ENCODE results near the gene HTR1B.

HTR1B gene

DNA sequence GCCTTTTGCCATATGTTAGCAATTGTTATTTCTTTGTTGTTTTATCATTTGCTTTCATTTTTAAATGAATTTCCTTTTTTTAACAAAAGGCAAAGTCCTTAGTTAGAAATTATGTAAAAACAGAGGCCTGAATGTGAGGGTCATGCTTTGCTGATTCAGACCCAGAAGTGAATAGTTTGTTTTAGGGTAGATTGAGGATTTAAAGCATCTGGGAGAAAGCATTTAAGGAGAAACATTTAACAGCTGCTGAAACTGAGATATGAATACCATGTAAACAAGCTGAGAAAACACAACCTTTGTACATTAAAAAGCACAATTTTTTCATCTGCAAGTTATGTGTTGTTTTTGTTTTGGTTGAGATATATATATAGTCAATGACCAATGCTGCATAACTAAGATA, 8.0 kb downstream of the HTR1B start:
- no peak for DNase-seq

DNA sequence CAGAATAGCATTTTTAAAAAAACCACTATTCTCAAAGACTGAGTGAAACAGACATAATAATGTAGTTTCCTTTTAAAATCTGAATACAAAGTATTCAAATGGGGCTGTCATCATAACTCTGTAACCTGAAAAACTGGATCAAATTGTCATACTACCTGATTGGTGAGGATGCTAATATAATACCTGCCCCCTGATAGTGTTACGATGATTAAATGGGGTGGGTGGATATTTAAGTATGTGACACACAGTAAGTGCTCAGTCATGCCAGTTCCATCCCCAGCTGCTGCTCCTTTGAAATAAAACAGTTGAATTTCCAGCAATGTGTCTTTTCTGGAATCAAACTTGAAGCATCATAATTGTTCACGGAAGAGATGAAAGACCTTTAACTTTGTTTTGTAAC, 8.9 kb downstream of the HTR1B start:
- no peak for DNase-seq

DNA sequence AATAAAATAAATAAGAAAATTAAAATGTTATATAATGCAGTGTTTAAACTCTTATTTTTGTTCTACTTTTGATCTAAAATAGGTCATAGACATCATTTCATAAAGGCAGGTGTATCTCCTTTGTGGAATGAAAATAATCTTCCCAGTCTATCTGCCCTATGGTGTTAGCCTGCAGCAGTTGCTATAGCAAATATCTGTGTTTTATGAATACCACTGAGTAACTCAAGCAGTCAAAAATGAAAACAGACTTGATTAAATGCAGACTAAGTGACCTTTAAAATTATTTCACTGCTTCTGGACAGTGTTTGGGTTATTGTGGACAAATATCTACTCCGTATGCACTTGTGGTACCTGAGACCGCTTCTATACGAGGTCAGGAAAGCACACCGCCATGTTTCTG, 11.8 kb downstream of the HTR1B start:
- no peak for DNase-seq

DNA sequence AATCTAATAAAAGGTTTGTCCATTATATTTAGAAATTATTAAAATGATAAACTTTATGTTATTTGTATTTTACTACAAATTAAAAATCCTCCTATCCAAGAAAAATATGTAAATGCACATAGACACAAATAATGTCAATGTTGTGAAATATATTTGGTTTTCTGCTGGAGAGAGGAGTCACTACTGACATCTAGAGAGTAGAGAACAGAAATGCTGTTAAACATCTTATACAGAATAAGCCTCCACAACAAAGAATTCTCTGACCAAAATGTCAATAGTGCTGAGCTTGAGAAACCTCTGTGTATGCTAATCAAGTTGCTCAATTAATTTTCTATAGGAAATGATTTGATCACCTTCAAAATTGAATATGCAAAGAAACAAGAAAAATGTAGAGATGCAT, 12.4 kb downstream of the HTR1B start:
- DNase-seq, result no peak

DNA sequence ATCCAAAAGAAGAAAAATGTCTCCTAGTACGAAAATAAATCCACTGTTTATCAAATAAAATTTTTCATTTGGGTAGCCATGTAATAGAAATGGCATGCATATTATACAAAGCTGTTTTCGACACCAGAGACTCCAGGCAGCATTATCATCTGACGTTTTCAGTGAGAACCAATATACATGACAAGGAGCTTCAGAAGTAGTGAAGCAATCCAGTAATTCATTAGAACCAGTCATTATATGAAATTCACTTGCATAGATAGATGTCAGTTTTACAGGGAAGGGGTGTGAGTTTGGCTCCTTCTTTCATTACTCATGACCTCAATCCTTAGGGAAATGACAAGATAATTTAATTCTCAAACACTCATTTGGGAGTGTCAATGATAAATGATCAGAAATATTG, 14.7 kb downstream of the HTR1B start:
- DNase-seq, result no peak

DNA sequence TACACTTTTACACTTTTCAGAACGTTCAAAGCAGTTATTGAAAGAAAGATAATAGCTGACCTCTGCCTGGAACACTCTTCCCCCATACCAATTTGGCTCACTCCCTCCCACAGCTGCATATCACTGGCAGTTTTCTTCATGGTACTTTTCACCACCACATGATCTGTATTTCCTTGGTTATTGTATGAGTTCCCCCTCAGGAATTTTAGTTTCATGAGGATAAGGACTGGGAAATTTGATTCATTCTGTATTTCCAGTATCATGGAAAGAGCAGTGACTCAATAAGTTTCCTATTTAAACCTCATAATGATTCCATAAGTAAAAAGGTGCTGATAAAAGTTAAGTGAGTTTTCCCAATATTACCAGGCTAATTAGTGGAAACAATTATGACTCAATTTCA, 16.0 kb downstream of the HTR1B start:
- DNase-seq, result no peak

DNA sequence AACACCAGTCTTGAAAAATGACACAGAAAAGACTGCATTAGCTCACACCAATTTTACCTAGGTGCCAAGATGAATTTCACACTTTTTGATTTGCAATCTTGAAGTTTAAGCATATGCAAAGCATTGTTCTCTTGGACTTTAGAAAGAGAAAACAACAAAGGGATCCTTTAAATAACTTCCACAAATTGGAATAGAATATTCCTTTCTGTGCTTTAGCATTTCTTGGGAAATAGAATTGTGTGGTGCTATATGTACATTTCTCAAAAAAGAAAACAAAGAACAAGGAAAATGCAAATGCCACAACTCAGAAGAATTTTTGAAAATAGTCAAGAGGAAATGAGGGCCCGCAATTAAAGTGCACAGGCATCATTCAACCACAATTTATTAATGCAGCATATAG, 17.0 kb downstream of the HTR1B start:
- no peak for DNase-seq

DNA sequence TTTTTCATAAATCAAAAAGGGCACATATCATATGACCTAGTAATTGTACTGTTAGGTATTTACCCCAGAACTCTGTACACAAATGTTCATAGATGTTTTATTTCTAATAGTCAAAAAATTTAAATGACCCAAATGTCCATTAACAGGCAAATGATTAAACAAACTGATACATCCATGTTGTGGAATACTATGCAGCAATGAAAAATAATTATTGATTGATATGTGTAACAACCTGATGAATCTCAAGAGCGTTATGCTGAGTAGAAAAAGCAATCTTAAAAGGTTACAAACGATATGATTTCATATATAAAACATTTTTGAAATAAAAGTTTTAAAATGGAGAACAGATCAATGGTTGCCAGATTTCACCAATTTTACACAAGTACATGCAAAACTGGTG, 18.1 kb downstream of the HTR1B start:
- no peak for DNase-seq

DNA sequence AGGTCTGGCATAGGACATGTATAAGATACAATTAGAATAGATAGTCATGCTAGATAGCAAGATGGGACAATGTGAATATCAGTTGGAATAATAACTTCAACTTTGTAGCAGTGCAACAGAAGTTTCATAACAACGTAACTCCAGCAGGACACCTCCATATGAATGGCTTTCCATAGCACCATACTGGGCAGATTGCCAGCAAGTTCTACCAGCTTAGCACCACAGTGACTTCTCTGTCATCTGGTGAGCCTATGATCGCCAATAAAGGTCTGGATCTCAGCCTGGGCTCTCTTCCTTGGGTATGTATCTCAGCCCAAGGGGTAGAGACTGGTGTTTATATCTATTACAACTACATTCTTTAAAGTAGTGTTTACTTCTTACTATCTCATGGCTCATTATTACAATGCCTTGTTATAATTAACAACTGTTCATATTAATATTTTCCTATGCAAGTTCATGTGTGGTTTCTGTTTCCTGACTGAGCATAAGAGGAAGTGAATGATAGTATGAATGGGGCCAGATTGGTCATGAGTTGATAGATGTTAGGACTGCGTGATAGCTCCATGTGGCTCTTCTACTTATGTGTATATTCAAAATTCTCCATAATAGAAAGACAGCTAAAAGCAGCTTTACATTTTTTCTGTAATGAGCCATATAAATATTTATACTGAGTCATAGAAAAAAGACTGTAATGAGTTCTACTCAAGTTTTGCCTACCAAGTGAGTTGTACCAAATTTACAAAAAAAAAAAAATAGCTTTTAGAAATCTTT, 22.9 kb downstream of the HTR1B start:
- DNase-seq, result no peak

DNA sequence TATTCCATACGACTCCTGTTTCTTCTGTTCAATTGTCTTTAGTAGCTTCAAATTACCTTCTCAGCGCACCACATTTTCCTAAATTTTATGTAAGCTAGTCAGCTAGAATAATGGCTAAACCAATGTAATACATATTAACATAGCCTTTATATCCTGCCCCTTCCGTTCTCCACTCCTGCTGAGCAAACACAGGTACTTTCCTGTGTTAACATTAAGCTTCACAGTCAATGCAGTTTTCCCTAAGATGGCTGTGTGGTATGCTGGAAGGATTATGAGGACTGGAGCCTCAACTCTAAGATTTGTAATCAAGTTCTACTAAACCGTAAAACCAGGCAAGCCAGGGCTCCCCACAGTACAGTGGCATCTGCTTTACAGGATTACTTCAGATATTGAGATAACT, 29.4 kb downstream of the HTR1B start:
- DNase-seq, result no peak

DNA sequence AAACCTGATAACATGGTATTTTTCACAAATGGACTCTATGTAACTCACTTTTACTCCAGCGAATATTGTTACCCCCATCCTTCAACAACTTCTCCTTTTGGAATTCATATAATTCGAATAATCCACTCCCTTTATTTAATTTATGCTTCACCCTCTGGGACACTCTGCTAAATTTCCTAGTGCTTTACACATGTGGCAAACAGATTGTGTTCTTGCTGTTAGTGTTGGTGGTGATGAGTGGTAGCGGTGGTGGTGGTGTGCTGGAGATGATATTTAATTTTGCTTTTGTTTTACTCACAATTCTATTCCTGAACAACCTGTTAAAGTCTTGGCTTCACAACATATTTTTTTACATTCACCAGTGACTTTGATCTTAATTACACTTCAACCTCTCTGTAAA, 32.8 kb downstream of the HTR1B start:
- DNase-seq, result no peak

DNA sequence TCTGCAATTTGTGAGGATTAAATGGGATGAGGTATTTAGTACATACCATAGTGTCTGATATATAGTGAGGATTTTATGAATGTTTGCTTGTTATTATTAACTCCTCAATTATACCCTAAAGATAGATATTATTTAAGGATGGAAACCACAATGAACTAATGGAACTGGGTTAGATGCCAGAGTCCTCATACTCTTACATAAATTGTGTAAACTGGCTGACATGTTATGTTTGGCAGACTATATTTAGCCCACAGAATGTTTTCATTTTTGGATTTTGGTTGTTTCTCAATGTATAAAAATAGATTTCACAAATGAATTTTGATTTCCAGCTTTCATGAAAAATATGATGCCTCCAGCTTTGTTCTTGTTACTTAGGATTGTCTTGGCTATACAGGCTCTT, 37.6 kb downstream of the HTR1B start:
- no peak for DNase-seq

DNA sequence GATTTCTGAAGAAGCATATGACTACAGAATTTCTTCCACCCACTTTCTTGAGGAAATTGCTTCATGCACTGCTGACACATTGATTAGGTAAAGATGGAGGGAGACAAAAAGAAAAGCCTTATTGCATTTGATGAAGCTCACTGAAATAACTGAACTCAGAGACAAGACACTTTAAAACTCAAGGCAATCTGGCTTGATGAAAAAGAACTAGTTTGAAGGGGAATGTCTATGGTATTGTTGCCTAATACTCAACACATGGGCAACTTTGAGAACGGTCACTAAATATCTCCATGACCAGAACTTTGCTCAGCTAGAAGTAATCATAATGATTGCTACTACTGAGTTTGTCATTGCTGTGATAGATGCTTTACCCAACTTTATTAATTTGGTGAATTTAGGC, 38.1 kb downstream of the HTR1B start:
- no peak for DNase-seq

DNA sequence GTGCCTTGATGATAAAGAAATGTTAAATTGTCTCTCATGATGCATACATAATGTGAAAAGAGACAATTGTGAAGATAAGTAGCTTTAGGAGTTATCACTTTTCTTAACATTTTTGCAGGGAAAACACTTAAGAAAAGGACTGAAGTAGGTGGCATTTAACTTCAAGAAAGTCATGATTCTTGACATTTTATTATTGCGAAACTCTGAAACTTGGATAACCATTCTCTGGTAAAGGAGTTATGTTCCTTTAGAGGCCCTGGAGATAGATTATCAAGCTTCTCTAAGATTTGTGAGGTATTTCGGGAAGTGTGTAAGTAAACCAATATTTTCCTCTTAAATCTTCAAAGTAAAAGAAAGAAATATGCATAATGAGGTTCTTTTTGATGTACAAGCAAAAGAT, 38.5 kb downstream of the HTR1B start:
- DNase-seq, result no peak

DNA sequence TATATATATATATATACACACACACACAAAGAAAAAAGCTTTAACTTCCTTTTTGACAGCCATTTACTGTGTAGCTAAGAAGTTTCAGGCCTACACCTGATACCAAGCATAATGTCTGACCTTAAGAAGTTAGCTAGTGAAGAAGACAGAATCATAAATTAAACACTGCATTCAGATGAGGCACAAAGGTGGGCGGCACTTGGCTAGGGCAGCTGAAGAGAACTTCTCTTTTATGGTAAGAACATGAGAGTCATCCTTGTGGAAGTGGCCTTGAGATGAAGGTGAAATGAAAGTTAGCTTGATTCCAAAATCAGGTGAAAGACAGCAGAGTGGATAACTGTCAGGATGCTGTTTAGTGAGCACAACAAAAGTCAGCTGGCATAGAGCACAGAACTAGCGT, 46.5 kb downstream of the HTR1B start:
- DNase-seq, result no peak

DNA sequence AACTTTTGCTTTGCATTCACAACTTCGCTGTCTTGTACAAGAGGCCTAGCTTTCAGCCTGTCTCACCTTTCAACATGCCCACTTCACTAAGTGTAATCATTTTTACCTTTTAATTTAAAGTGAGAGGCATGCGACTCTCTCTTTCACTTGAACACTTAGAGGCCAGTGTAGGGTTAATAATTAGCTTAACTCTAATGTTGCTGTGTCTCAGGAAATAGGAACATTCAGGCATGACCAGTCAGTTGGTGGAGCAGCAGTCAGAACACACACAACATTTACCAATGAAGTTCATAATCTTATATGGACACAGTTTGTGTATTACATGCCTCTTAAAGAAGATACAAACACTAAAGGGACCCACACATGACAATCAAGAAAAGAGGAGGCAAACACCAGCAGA, 47.6 kb downstream of the HTR1B start:
- no peak for DNase-seq

All from stimulated activated CD4-positive, alpha-beta T cell treated with anti-CD3 and anti-CD28 coated beads, Interleukin-15, amount 100 ng/mL, for 24 hours (primary cell).